H9 (cell line): ENCODE data around the gene GNA12. TPM values are rescaled to one million over a fixed set of nuclear protein-coding genes. Genes with fewer than 3 reads are reported as not detected.
"Not testable (repeated sequence)": the region's sequence is repeated elsewhere in the genome, so short reads cannot be mapped to it uniquely, and the experiment has no call there.

ENCODE experiments used
- DNase-seq: peaks from one replicate; pipeline ENCODE4 v3.0.0-alpha.2; 2017
- H2AFZ ChIP-seq: one replicate; pipeline ENCODE4 v1.6.1; 2013; ENCODE audit warnings: mild to moderate bottlenecking, low read length, control low read depth, moderate library complexity
- H2AK5ac ChIP-seq: 2 replicates; pipeline ENCODE4 v1.6.1; 2013; ENCODE audit warnings: low read length, control low read depth, mixed read lengths; ENCODE audit not compliant: insufficient read length
- H2BK120ac ChIP-seq: one replicate; pipeline ENCODE4 v1.6.1; 2013; ENCODE audit warnings: low read depth, mild to moderate bottlenecking, low read length, control low read depth, inconsistent platforms; ENCODE audit not compliant: poor library complexity, severe bottlenecking
- H2BK12ac ChIP-seq: 2 replicates; pipeline ENCODE4 v1.6.1; 2013; ENCODE audit warnings: low read length, control low read depth, mixed read lengths, low read depth; ENCODE audit not compliant: insufficient read length
- H2BK15ac ChIP-seq: 2 replicates; pipeline ENCODE4 v1.6.1; 2013; ENCODE audit warnings: low read depth, low read length, control low read depth
- H2BK20ac ChIP-seq: one replicate; pipeline ENCODE4 v1.6.1; 2013; ENCODE audit warnings: low read depth, mild to moderate bottlenecking, low read length, control low read depth, inconsistent platforms; ENCODE audit not compliant: poor library complexity, severe bottlenecking
- H2BK5ac ChIP-seq: 2 replicates; pipeline ENCODE4 v1.6.1; 2013; ENCODE audit warnings: low read length, control low read depth, mixed read lengths; ENCODE audit not compliant: insufficient read length
- H3K14ac ChIP-seq: 2 replicates; pipeline ENCODE4 v1.6.1; 2013; ENCODE audit warnings: low read length, control low read depth; ENCODE audit not compliant: insufficient read depth
- H3K18ac ChIP-seq: 2 replicates; pipeline ENCODE4 v1.6.1; 2013; ENCODE audit warnings: low read depth, mild to moderate bottlenecking, mixed read lengths, low read length, control low read depth; ENCODE audit not compliant: insufficient read length
- H3K23ac ChIP-seq: 2 replicates; pipeline ENCODE4 v1.6.1; 2013; ENCODE audit warnings: low read length, control low read depth, mixed read lengths, low read depth; ENCODE audit not compliant: insufficient read length
- H3K23me2 ChIP-seq: 2 replicates; pipeline ENCODE4 v1.6.1; 2013; ENCODE audit warnings: low read depth, mild to moderate bottlenecking, mixed read lengths, low read length, control low read depth; ENCODE audit not compliant: insufficient read length, poor library complexity, severe bottlenecking
- H3K27ac ChIP-seq: 2 replicates; pipeline ENCODE4 v1.5.1; 2013; ENCODE audit warnings: low read length, control low read depth, mixed read lengths, low read depth; ENCODE audit not compliant: insufficient read length
- H3K27me3 ChIP-seq: 2 replicates; pipeline ENCODE4 v1.6.1; 2013; ENCODE audit warnings: low read length, control low read depth, inconsistent platforms; ENCODE audit not compliant: insufficient read depth
- H3K4ac ChIP-seq: 2 replicates; pipeline ENCODE4 v1.6.1; 2013; ENCODE audit warnings: low read depth, mild to moderate bottlenecking, control low read depth, inconsistent platforms, low read length, moderate library complexity
- H3K4me1 ChIP-seq: 2 replicates; pipeline ENCODE4 v1.6.1; 2013; ENCODE audit warnings: low read length, control low read depth, inconsistent platforms; ENCODE audit not compliant: insufficient read depth
- H3K4me2 ChIP-seq: 2 replicates; pipeline ENCODE4 v1.6.1; 2013; ENCODE audit warnings: low read length, control low read depth, mixed read lengths; ENCODE audit not compliant: insufficient read length, insufficient read depth
- H3K56ac ChIP-seq: 2 replicates; pipeline ENCODE4 v1.6.1; 2013; ENCODE audit warnings: low read depth, mild to moderate bottlenecking, mixed read lengths, low read length, control low read depth; ENCODE audit not compliant: insufficient read length
- H3K79me1 ChIP-seq: 2 replicates; pipeline ENCODE4 v1.6.1; 2013; ENCODE audit warnings: low read depth, mild to moderate bottlenecking, moderate library complexity, low read length, control low read depth, inconsistent platforms; ENCODE audit not compliant: insufficient read depth, poor library complexity, severe bottlenecking
- H3K79me2 ChIP-seq: 2 replicates; pipeline ENCODE4 v1.6.1; 2013; ENCODE audit warnings: low read length, control low read depth, inconsistent platforms; ENCODE audit not compliant: insufficient read depth
- H3K9ac ChIP-seq: 2 replicates; pipeline ENCODE4 v1.6.1; 2013; ENCODE audit warnings: low read length, control low read depth, mixed read lengths; ENCODE audit not compliant: insufficient read length; ENCODE audit errors: extremely low read depth
- H3K9me3 ChIP-seq: one replicate; pipeline ENCODE4 v1.6.1; 2013; ENCODE audit warnings: low read depth, low read length, inconsistent platforms; ENCODE audit not compliant: control insufficient read depth
- H3T11ph ChIP-seq: one replicate; pipeline ENCODE4 v1.6.1; 2013; ENCODE audit warnings: mild to moderate bottlenecking, low read length, control low read depth, inconsistent platforms
- H4K20me1 ChIP-seq: one replicate; pipeline ENCODE4 v1.6.1; 2013; ENCODE audit not compliant: control insufficient read depth, insufficient read length, insufficient read depth
- H4K5ac ChIP-seq: 2 replicates; pipeline ENCODE4 v1.6.1; 2013; ENCODE audit warnings: low read depth, mild to moderate bottlenecking, mixed read lengths, low read length, control low read depth; ENCODE audit not compliant: insufficient read length
- H4K8ac ChIP-seq: replicated peaks from 2 replicates; pipeline ENCODE4 v1.6.1; 2013; ENCODE audit warnings: low read length, control low read depth, mixed read lengths, low read depth; ENCODE audit not compliant: insufficient read length
- H4K91ac ChIP-seq: 2 replicates; pipeline ENCODE4 v1.6.1; 2013; ENCODE audit warnings: low read depth, mild to moderate bottlenecking, moderate library complexity, mixed read lengths, low read length, control low read depth; ENCODE audit not compliant: insufficient read length
- H3K27ac Mint-ChIP-seq, 3 experiments: 2 replicates in 2 of 3; 3 replicates in 1 of 3; pipeline ENCODE4 v1.8.0; 2020 to 2021; ENCODE audit warnings: mixed read lengths in 3 of 3, mild to moderate bottlenecking in 1 of 3, moderate library complexity in 1 of 3
- H3K27me3 Mint-ChIP-seq: 2 replicates; pipeline ENCODE4 v1.8.0; 2021; ENCODE audit warnings: low read depth, mild to moderate bottlenecking, moderate library complexity, mixed read lengths
- H3K36me3 Mint-ChIP-seq, 3 experiments: 2 replicates in 2 of 3; 3 replicates in 1 of 3; pipeline ENCODE4 v1.8.0; 2020 to 2021; ENCODE audit warnings: low read depth in 3 of 3, mixed read lengths in 3 of 3; ENCODE audit not compliant: insufficient read depth in 1 of 3
- H3K4me1 Mint-ChIP-seq, 2 experiments: 2 replicates each; pipeline ENCODE4 v1.8.0; 2020; ENCODE audit warnings: mixed read lengths in 2 of 2
- H3K4me3 Mint-ChIP-seq, 2 experiments: 2 replicates in 1 of 2; 3 replicates in 1 of 2; pipeline ENCODE4 v1.8.0; 2020 to 2021; ENCODE audit warnings: mild to moderate bottlenecking in 2 of 2, mixed read lengths in 2 of 2, moderate library complexity in 1 of 2
- H3K9me3 Mint-ChIP-seq, 2 experiments: 2 replicates in 1 of 2; 3 replicates in 1 of 2; pipeline ENCODE4 v1.8.0; 2020; ENCODE audit warnings: mild to moderate bottlenecking in 2 of 2, mixed read lengths in 2 of 2, moderate library complexity in 1 of 2
- CTCF ChIP-seq: fragments of 200-600 bp; sonication (generic); conservative IDR thresholded peaks from 3 replicates; pipeline ENCODE4 v1.8.0; 2021; ENCODE audit warnings: antibody characterized with exemption, mild to moderate bottlenecking
- WGBS: extraction: QIAGEN DNeasy Blood & Tissue Kit; methylation state at CpG from one replicate; pipeline ENCODE4 v1.1.7; 2013; ENCODE audit warnings: missing lambda C conversion rate, low lambda C conversion rate, mixed read lengths; ENCODE audit not compliant: insufficient read length; ENCODE audit errors: extremely low coverage; 5-methylcytosine and 5-hydroxymethylcytosine counted together
- total RNA-seq: library from RNA; stranded (reverse); gene quantifications from 2 replicates; pipeline ENCODE4 v1.2.1, GENCODE V29; 2021

The GNA12 gene
- total RNA-seq, 1 experiment from 2014 or later, result 60.2 TPM

- H4K8ac ChIP-seq, result no peak overlapping the region
- Mint-ChIP-seq H3K27ac (peak overlapping the region in 1 of 3 experiments; percentile 44; a peak in 1 of 7 replicates), H3K4me1 (peaks cover 4 to 5% of the 10 kb centered on the region in 2 experiments), H3K4me3 (no peak overlapping the region), H3K9me3 (no peaks in the 10 kb centered on the region), H3K27me3 (peaks cover 2% of the 10 kb centered on the region), H3K36me3 (peaks cover 0 to 1% (median 0%) of the 10 kb centered on the region in 3 experiments; a peak in 2 of 7 replicates)
- no peak overlapping the region for H3K23ac ChIP-seq
- H3K27ac ChIP-seq, result no peak overlapping the region
- H3K4me1 ChIP-seq, result no peaks in the 10 kb centered on the region
- no peak overlapping the region for H4K5ac ChIP-seq
- no peak overlapping the region for H3K14ac ChIP-seq
- no peak overlapping the region for H3K18ac ChIP-seq
- H3K9ac ChIP-seq, result no peak overlapping the region
- H3K4ac ChIP-seq, result no peak overlapping the region
- TF ChIP-seq CTCF, result no peak
- no peak for DNase-seq
- no peak overlapping the region for H2BK5ac ChIP-seq
- H3T11ph ChIP-seq, result no peak overlapping the region
- no peak overlapping the region for H3K4me2 ChIP-seq
- H4K91ac ChIP-seq, result no peak overlapping the region
- no peak overlapping the region for H2BK15ac ChIP-seq
- no peaks in the 10 kb centered on the region for H4K20me1 ChIP-seq
- H2AFZ ChIP-seq, result no peak overlapping the region
- no peaks in the 10 kb centered on the region for H3K79me1 ChIP-seq
- no peak overlapping the region for H2BK20ac ChIP-seq
- WGBS, result no CpG with 5 or more reads among the region's 18 CpGs
- H3K79me2 ChIP-seq, result no peaks in the 10 kb centered on the region
- H2BK120ac ChIP-seq, result no peak overlapping the region
- no peak overlapping the region for H2AK5ac ChIP-seq
- no peak overlapping the region for H2BK12ac ChIP-seq
- H3K23me2 ChIP-seq, result no peaks in the 10 kb centered on the region
- no peak overlapping the region for H3K56ac ChIP-seq
- no peaks in the 10 kb centered on the region for H3K27me3 ChIP-seq
- no peaks in the 10 kb centered on the region for H3K9me3 ChIP-seq
Measured at GRCh38 chr7:2698581-2699288, 145.4 kb downstream of the GNA12 start.

- not testable (repeated sequence) for H2AFZ ChIP-seq, H3T11ph ChIP-seq, H4K91ac ChIP-seq, H3K23me2 ChIP-seq, H2BK20ac ChIP-seq, H3K4me3 Mint-ChIP-seq, H3K36me3 Mint-ChIP-seq, H4K20me1 ChIP-seq, H3K23ac ChIP-seq, DNase-seq, H3K79me2 ChIP-seq, H2AK5ac ChIP-seq, H3K18ac ChIP-seq, H3K4ac ChIP-seq, H3K9me3 ChIP-seq, H4K8ac ChIP-seq, H3K4me1 ChIP-seq, H2BK120ac ChIP-seq, H3K4me2 ChIP-seq, H3K27ac ChIP-seq, H3K9me3 Mint-ChIP-seq, H2BK15ac ChIP-seq, H3K4me1 Mint-ChIP-seq, H2BK5ac ChIP-seq, H3K79me1 ChIP-seq, H2BK12ac ChIP-seq, H3K56ac ChIP-seq, H3K9ac ChIP-seq, H4K5ac ChIP-seq, H3K14ac ChIP-seq, H3K27me3 ChIP-seq
- no CpG with 5 or more reads among the region's 8 CpGs for WGBS
- H3K27me3 Mint-ChIP-seq, result peaks cover 23% of the 10 kb centered on the region
- H3K27ac Mint-ChIP-seq, result peak overlapping the region in 1 of 3 experiments; percentile 28; a peak in 1 of 7 replicates
Measured at GRCh38 chr7:2694122-2694436, 150.0 kb downstream of the GNA12 start.
